Cardiac muscle cell (in vitro differentiated cells and primary cell): ENCODE data around the gene HOXD9. TPM values are rescaled to one million over a fixed set of nuclear protein-coding genes. Genes with fewer than 3 reads are reported as not detected.

Source experiments
- DNase-seq, 2 donors: peaks; one replicate each; pipeline versions ENCODE4 v3.0.0 to v3.0.0-alpha.2; 2010 to 2017; ENCODE audit warnings: low read depth in 1 of 2, low spot score in 1 of 2
- H3K27ac ChIP-seq: fragments of 200-600 bp; sonication (generic); 2 replicates; pipeline ENCODE4 v1.5.1; 2016
- H3K27me3 ChIP-seq: fragments of 200-600 bp; sonication (generic); 2 replicates; pipeline ENCODE4 v1.6.0; 2016; ENCODE audit warnings: control low read depth
- H3K36me3 ChIP-seq: fragments of 200-600 bp; sonication (generic); 2 replicates; pipeline ENCODE4 v1.5.1; 2016; ENCODE audit warnings: control low read depth
- H3K4me1 ChIP-seq: fragments of 200-600 bp; sonication (generic); 2 replicates; pipeline ENCODE4 v1.8.1; 2017; ENCODE audit warnings: low read depth, mild to moderate bottlenecking, mixed run types
- H3K4me3 ChIP-seq: fragments of 200-600 bp; sonication (generic); 2 replicates; pipeline ENCODE4 v1.5.1; 2016; ENCODE audit warnings: mild to moderate bottlenecking
- H3K9me3 ChIP-seq: fragments of 200-600 bp; sonication (generic); 2 replicates; pipeline ENCODE4 v1.5.1; 2017; ENCODE audit warnings: low read depth, mild to moderate bottlenecking, control low read depth
- polyA plus RNA-seq: library from polyadenylated mRNA; unstranded; fragments of >200 nt; fragmentation: Nextera tagmentation; extraction: Ambion mirVana; gene quantifications from 2 replicates; pipeline ENCODE4 v1.2.1, GENCODE V29; 2016
- total RNA-seq: library from RNA; depleted of rRNA; stranded (reverse); fragments of >200 nt; gene quantifications from 2 replicates; pipeline ENCODE4 v1.2.3, GENCODE V29; 2016
- TF ChIP-seq, protein P1 (sequence below): IDR thresholded peaks from 2 replicates; pipeline ENCODE4 v1.5.1; 2012; ENCODE audit warnings: low read depth, mild to moderate bottlenecking, low read length

HOXD9 gene
- total and polyA plus RNA-seq, 2 experiments from 2014 or later: not detected

- no peaks in the 10 kb centered on the region for H3K36me3 ChIP-seq
- no peak overlapping the region for H3K27ac ChIP-seq
- H3K27me3 ChIP-seq: peaks cover 100% of the 10 kb centered on the region
- H3K9me3 ChIP-seq: no peaks in the 10 kb centered on the region
- TF ChIP-seq, protein P1, sequence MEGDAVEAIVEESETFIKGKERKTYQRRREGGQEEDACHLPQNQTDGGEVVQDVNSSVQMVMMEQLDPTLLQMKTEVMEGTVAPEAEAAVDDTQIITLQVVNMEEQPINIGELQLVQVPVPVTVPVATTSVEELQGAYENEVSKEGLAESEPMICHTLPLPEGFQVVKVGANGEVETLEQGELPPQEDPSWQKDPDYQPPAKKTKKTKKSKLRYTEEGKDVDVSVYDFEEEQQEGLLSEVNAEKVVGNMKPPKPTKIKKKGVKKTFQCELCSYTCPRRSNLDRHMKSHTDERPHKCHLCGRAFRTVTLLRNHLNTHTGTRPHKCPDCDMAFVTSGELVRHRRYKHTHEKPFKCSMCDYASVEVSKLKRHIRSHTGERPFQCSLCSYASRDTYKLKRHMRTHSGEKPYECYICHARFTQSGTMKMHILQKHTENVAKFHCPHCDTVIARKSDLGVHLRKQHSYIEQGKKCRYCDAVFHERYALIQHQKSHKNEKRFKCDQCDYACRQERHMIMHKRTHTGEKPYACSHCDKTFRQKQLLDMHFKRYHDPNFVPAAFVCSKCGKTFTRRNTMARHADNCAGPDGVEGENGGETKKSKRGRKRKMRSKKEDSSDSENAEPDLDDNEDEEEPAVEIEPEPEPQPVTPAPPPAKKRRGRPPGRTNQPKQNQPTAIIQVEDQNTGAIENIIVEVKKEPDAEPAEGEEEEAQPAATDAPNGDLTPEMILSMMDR: no peak
- H3K4me1 ChIP-seq: peaks cover 11% of the 10 kb centered on the region
- no peak overlapping the region for H3K4me3 ChIP-seq
- DNase-seq: no peak
Measured at GRCh38 chr2:176081376-176081836, 41.1 kb upstream of the HOXD9 start.

DNA sequence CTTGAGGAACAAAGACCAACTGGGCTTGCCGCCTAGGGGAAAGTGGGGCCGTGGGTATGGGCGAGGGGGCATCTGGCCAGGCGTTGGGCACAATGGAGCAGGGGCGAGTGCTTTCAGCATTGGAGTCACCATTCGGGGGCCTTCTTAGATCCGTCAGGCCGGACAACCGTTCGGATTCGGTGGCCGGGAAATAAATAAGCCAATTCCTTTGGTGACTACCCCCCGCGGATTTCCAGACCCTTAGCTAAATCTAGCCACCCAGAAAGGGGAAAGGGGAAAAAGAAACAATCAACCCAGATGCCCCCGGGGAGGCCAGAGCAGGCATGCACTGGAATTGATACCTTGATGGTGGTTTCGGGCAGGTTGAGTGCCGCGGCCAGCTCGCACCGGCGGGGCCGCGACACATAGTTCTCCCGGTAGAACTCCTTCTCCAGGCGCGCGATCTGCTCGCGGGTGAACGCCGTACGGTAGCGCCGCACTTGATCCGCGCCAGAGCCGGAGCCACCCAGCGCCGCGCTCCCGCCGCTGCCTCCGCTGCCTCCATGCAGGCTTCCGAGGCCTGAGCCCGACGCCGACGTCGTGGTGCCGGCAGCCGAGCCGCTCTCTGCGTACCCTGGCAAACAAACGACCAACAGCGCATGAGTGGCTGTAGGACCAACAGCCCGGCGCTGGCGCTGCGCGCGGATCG, 40.5 kb upstream of the HOXD9 start:
- TF ChIP-seq, protein P1: no peak
- peaks cover 100% of the 10 kb centered on the region for H3K27me3 ChIP-seq
- H3K27ac ChIP-seq: no peak overlapping the region
- H3K4me3 ChIP-seq: no peak overlapping the region
- no peaks in the 10 kb centered on the region for H3K36me3 ChIP-seq
- H3K4me1 ChIP-seq: peaks cover 11% of the 10 kb centered on the region
- H3K9me3 ChIP-seq: no peaks in the 10 kb centered on the region
- peak in 1 of 2 donors; percentile 45 for DNase-seq

GRCh38 chr2:176082525-176082823, 40.0 kb upstream of the HOXD9 start:
- DNase-seq: no peak
- H3K27ac ChIP-seq: no peak overlapping the region
- no peaks in the 10 kb centered on the region for H3K9me3 ChIP-seq
- no peaks in the 10 kb centered on the region for H3K36me3 ChIP-seq
- H3K4me1 ChIP-seq: peaks cover 11% of the 10 kb centered on the region
- peaks cover 100% of the 10 kb centered on the region for H3K27me3 ChIP-seq
- TF ChIP-seq, protein P1: no peak
- H3K4me3 ChIP-seq: no peak overlapping the region

GRCh38 chr2:176082824-176083751, 39.4 kb upstream of the HOXD9 start:
- H3K4me1 ChIP-seq: peaks cover 11% of the 10 kb centered on the region
- no peak overlapping the region for H3K27ac ChIP-seq
- H3K27me3 ChIP-seq: peaks cover 100% of the 10 kb centered on the region
- peak in 1 of 2 donors; percentile 47 for DNase-seq
- H3K4me3 ChIP-seq: peak overlapping the region; percentile 11
- H3K36me3 ChIP-seq: no peaks in the 10 kb centered on the region
- H3K9me3 ChIP-seq: no peaks in the 10 kb centered on the region
- TF ChIP-seq, protein P1: no peak

GRCh38 chr2:176083796-176084261, 38.7 kb upstream of the HOXD9 start, which contains the start of gene EVX2:
EVX2 (minus strand) TSS chr2:176083962; CDS start chr2:176083776, 186 bp downstream.
- no peak for DNase-seq
- Histone ChIP-seq H3K4me1 (peaks cover 8% of the 10 kb centered on the region), H3K27ac (no peak within 1 kb of the TSS), H3K36me3 (no peaks in the 10 kb centered on the region), H3K4me3 (peak within 1 kb of the TSS; percentile 11), H3K27me3 (peaks cover 100% of the 10 kb centered on the region), H3K9me3 (no peaks in the 10 kb centered on the region)
- TF ChIP-seq, protein P1: no peak
